ENCODE results near the gene KRTAP10-7.

DNA sequence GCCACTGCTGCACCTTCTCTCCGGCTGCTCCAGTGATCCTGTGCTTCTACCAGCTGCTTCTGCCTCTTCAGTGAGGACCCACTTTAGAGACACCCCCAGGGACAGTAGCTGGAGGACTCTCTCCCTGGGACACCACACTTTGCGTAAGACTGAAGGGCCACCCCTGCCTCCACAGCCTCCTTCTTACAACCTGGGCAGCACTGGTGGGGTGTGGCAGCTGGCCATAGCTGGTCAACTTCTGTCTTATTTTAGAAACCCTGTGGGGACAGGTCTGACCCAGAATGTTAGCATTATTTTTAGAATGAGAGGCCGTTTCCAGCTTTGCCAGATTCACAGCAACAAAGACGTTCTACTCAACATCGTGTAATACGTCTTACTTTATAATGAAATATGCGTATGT lies 25.4 kb downstream of the KRTAP10-7 start:
- no peak for TF ChIP-seq PHF20 (IDR thresholded peaks at IDR 0.05; ENCODE audit: partially characterized antibody)
- TF ChIP-seq KLF16 (IDR thresholded peaks at IDR 0.05) = no peak
- no peak for TF ChIP-seq NR3C1 (CRISPR knock-in tag; IDR thresholded peaks at IDR 0.05)
- no peak for TF ChIP-seq NFATC3 (IDR thresholded peaks at IDR 0.05)
- no peak for TF ChIP-seq ZNF780A (CRISPR knock-in tag; IDR thresholded peaks at IDR 0.05)
- TF ChIP-seq KLF13 (tag; IDR thresholded peaks at IDR 0.05; ENCODE audit: borderline replicate concordance, low read depth) = no peak
- TF ChIP-seq EZH2 (IDR thresholded peaks at IDR 0.05; ENCODE audit: borderline replicate concordance, low read depth, low read length) = no peak
- TF ChIP-seq, protein P1, sequence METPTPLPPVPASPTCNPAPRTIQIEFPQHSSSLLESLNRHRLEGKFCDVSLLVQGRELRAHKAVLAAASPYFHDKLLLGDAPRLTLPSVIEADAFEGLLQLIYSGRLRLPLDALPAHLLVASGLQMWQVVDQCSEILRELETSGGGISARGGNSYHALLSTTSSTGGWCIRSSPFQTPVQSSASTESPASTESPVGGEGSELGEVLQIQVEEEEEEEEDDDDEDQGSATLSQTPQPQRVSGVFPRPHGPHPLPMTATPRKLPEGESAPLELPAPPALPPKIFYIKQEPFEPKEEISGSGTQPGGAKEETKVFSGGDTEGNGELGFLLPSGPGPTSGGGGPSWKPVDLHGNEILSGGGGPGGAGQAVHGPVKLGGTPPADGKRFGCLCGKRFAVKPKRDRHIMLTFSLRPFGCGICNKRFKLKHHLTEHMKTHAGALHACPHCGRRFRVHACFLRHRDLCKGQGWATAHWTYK (CRISPR knock-in tag; IDR thresholded peaks at IDR 0.05) = no peak
- TF ChIP-seq, protein P2, sequence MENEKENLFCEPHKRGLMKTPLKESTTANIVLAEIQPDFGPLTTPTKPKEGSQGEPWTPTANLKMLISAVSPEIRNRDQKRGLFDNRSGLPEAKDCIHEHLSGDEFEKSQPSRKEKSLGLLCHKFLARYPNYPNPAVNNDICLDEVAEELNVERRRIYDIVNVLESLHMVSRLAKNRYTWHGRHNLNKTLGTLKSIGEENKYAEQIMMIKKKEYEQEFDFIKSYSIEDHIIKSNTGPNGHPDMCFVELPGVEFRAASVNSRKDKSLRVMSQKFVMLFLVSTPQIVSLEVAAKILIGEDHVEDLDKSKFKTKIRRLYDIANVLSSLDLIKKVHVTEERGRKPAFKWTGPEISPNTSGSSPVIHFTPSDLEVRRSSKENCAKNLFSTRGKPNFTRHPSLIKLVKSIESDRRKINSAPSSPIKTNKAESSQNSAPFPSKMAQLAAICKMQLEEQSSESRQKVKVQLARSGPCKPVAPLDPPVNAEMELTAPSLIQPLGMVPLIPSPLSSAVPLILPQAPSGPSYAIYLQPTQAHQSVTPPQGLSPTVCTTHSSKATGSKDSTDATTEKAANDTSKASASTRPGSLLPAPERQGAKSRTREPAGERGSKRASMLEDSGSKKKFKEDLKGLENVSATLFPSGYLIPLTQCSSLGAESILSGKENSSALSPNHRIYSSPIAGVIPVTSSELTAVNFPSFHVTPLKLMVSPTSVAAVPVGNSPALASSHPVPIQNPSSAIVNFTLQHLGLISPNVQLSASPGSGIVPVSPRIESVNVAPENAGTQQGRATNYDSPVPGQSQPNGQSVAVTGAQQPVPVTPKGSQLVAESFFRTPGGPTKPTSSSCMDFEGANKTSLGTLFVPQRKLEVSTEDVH (IDR thresholded peaks at IDR 0.05; ENCODE audit: low read depth, partially characterized antibody) = no peak
- TF ChIP-seq CBX2 (IDR thresholded peaks at IDR 0.05; ENCODE audit: insufficient read depth, low read length, poor library complexity, severe bottlenecking) = no peak
- no peak for TF ChIP-seq CEBPB (tag; IDR thresholded peaks at IDR 0.05)
- TF ChIP-seq, protein P3, sequence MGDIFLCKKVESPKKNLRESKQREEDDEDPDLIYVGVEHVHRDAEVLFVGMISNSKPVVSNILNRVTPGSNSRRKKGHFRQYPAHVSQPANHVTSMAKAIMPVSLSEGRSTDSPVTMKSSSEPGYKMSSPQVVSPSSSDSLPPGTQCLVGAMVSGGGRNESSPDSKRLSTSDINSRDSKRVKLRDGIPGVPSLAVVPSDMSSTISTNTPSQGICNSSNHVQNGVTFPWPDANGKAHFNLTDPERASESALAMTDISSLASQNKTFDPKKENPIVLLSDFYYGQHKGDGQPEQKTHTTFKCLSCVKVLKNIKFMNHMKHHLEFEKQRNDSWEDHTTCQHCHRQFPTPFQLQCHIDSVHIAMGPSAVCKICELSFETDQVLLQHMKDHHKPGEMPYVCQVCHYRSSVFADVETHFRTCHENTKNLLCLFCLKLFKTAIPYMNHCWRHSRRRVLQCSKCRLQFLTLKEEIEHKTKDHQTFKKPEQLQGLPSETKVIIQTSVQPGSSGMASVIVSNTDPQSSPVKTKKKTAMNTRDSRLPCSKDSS (IDR thresholded peaks at IDR 0.05; ENCODE audit: low read depth, partially characterized antibody) = no peak
- no peak for TF ChIP-seq POLR2AphosphoS5 (IDR thresholded peaks at IDR 0.05; ENCODE audit: control insufficient read depth, insufficient read depth, low read depth, low read length)
- TF ChIP-seq BMI1 (IDR thresholded peaks at IDR 0.05; ENCODE audit: low read length) = no peak
